WERI-Rb-1 (cell line): ENCODE data around the gene THSD1.

Source experiments
- DNase-seq: peaks from one replicate; pipeline ENCODE4 v3.0.0-alpha.2; 2020
- H3K27ac ChIP-seq: fragments of 250-450 bp; sonication (Bioruptor Pico); 2 replicates; pipeline ENCODE4 v1.5.1; 2020; ENCODE audit warnings: mild to moderate bottlenecking, moderate library complexity
- H3K27me3 ChIP-seq: fragments of 250-450 bp; sonication (Bioruptor Pico); 2 replicates; pipeline ENCODE4 v1.5.1; 2021; ENCODE audit warnings: mild to moderate bottlenecking, low read depth, moderate library complexity; ENCODE audit not compliant: insufficient read depth, severe bottlenecking
- H3K36me3 ChIP-seq: fragments of 250-450 bp; sonication (Bioruptor Pico); 2 replicates; pipeline ENCODE4 v1.5.1; 2020; ENCODE audit warnings: mild to moderate bottlenecking, moderate library complexity
- H3K4me3 ChIP-seq: 2 replicates; pipeline ENCODE4 v1.5.1; 2011; ENCODE audit warnings: low read depth, mild to moderate bottlenecking, control low read depth, low read length
- H3K9me3 ChIP-seq: fragments of 250-450 bp; sonication (Bioruptor Pico); 2 replicates; pipeline ENCODE4 v1.5.1; 2021; ENCODE audit warnings: mild to moderate bottlenecking, moderate library complexity; ENCODE audit not compliant: severe bottlenecking
- TF ChIP-seq, protein P1 (sequence below): IDR thresholded peaks from 2 replicates; pipeline ENCODE4 v1.5.1; 2011; ENCODE audit warnings: low read depth, mild to moderate bottlenecking, control low read depth, inconsistent platforms, low read length

The THSD1 gene

DNA sequence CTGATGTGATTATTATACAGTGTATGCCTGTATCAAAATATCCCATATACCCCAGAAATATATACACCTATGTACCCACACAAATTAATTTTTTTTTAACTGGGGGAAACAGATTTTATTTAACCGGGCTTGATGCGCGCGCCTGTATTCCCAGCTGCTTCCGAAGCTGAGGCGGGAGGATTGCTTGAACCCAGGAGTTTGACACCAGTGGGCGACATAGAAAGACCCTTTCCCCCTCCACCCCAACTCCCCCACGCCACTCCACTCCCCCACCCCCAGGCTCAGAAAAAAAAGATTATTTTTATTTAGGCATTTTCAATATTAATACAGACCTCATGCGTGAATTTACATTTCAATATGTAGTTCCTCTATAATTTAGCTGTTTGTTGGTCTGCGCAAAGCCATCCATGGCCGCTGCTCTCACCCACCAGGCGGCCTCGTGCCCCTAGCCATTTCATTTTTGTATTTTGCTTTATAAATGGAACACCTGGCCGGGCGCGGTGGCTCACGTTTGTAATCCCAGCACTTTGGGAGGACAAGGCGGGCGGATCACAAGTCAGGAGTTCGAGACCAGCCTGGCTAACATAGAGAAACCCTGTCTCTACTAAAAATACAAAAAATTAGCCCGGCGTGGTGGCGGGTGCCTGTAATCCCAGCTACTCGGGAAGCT, 45.3 kb upstream of the THSD1 start:
- no peaks in the 10 kb centered on the region for H3K27me3 ChIP-seq
- H3K27ac ChIP-seq = no peak overlapping the region
- TF ChIP-seq, protein P1, sequence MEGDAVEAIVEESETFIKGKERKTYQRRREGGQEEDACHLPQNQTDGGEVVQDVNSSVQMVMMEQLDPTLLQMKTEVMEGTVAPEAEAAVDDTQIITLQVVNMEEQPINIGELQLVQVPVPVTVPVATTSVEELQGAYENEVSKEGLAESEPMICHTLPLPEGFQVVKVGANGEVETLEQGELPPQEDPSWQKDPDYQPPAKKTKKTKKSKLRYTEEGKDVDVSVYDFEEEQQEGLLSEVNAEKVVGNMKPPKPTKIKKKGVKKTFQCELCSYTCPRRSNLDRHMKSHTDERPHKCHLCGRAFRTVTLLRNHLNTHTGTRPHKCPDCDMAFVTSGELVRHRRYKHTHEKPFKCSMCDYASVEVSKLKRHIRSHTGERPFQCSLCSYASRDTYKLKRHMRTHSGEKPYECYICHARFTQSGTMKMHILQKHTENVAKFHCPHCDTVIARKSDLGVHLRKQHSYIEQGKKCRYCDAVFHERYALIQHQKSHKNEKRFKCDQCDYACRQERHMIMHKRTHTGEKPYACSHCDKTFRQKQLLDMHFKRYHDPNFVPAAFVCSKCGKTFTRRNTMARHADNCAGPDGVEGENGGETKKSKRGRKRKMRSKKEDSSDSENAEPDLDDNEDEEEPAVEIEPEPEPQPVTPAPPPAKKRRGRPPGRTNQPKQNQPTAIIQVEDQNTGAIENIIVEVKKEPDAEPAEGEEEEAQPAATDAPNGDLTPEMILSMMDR = no peak
- H3K36me3 ChIP-seq = no peaks in the 10 kb centered on the region
- no peak for DNase-seq
- no peaks in the 10 kb centered on the region for H3K9me3 ChIP-seq
- H3K4me3 ChIP-seq = no peak overlapping the region

DNA sequence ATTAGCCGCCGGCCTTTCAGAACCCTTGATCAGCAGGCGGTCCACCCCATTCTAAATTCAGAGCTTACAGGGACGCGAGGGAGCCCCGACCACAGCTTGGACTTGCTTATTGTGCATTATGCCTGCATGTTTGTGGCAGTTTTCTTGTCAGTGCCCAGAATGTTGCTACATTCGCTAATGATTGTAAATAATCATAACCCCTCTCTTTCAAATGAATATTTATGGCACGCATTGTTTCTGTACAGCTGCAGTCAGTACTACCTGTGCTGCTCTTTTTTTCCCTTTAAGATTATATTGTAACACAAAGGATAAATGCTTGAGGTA, 44.8 kb upstream of the THSD1 start:
- Histone ChIP-seq H3K9me3 (no peaks in the 10 kb centered on the region), H3K36me3 (no peaks in the 10 kb centered on the region), H3K27me3 (no peaks in the 10 kb centered on the region), H3K27ac (no peak overlapping the region), H3K4me3 (no peak overlapping the region)
- TF ChIP-seq, protein P1 = no peak
- DNase-seq = no peak

- H3K27ac ChIP-seq = peak within 1 kb of the TSS; percentile 85
- no peaks in the 10 kb centered on the region for H3K9me3 ChIP-seq
- TF ChIP-seq, protein P1 = peak; percentile 80
- DNase-seq = peak; percentile 85
- no peaks in the 10 kb centered on the region for H3K36me3 ChIP-seq
- peak within 1 kb of the TSS; percentile 71 for H3K4me3 ChIP-seq
- H3K27me3 ChIP-seq = no peaks in the 10 kb centered on the region
Measured at GRCh38 chr13:52450012-52450792, 44.2 kb upstream of the THSD1 start, which contains the start of gene VPS36. TSS of gene VPS36 (minus strand) at chr13:52450634. CDS start at chr13:52450594, 40 bp downstream.

DNA sequence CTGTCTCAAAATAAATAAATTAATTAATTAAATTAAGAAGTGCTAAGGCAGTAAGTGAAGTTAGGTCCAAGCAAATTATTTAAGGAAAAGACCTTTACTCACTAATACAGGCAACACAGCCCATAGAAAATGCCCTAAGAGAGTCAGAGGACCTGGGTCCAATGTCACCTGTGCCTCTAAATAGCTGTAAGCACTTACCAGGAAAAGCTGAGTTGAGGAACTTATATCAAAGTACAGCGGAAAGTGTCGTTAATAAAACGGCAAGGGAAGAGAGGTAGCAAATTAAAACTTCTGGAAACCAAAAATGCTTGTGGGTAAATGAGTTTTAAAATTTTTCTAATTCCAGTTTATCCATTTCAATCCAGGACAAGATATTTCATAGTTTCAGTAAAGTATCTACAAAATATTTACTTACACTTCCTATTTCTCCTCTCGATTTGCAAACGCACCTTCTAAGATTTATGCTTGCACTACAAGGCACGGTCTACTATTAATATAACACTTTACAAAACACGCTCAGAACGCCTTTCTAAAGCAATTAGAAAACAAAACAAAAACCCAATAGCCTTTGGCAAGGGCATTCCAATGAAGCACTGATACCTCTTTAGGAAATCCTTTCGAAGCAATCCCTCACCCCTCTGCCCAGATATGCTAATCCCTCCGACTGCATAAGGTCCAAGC, 43.5 kb upstream of the THSD1 start:
- H3K27me3 ChIP-seq = no peaks in the 10 kb centered on the region
- TF ChIP-seq, protein P1 = no peak
- H3K36me3 ChIP-seq = no peaks in the 10 kb centered on the region
- no peak for DNase-seq
- H3K27ac ChIP-seq = peak overlapping the region; percentile 85
- H3K4me3 ChIP-seq = peak overlapping the region; percentile 71
- H3K9me3 ChIP-seq = no peaks in the 10 kb centered on the region

- no peak for DNase-seq
- Histone ChIP-seq H3K27ac (no peak overlapping the region), H3K4me3 (no peak overlapping the region), H3K36me3 (no peaks in the 10 kb centered on the region), H3K27me3 (no peaks in the 10 kb centered on the region), H3K9me3 (no peaks in the 10 kb centered on the region)
- TF ChIP-seq, protein P1 = no peak
Measured at GRCh38 chr13:52447815-52448552, 42.0 kb upstream of the THSD1 start.
